ENCODE results near the gene RNF31. TPM values are rescaled to one million over a fixed set of nuclear protein-coding genes. Genes with fewer than 3 reads are reported as not detected.

RNF31 gene
- total and polyA plus RNA-seq, 4 experiments from 2014 or later, result 44.3 to 113 (median 91.8) TPM

DNA sequence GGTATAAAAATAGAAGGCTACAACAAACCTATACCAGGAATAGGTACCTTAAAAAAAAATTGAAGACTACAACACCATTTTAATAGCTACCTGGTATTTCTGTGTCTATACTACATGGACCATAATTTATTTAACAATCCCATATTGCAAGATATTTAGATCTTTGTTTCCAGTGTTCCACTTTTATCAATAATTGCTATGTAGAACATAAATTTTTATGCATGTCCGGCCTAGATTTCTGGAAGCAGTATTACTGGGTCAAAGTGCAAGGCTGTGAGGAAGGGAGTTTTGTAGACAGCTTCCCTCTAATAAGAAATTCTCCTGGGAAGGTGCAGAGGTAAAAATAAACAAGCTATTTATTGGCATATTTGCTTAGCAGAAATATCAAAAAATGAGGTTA is 36.8 kb upstream of the RNF31 start:
- Mint-ChIP-seq H3K27me3 (no peaks in the 10 kb centered on the region), H3K4me1 (peaks cover 11 to 36% (median 17%) of the 10 kb centered on the region in 4 donors), H3K4me3 (no peak overlapping the region), H3K36me3 (peaks cover 0 to 15% of the 10 kb centered on the region in 2 donors), H3K27ac (peak overlapping the region in 2 of 7 donors; percentile 16 to 70), H3K9me3 (peaks cover 0 to 2% (median 0%) of the 10 kb centered on the region in 8 donors)
- Histone ChIP-seq H3K4me3 (ENCODE audit: low read length in 2 of 2) (no peak overlapping the region), H3K27ac (ENCODE audit: low read depth, low read length) (no peak overlapping the region), H3K4me1 (ENCODE audit: insufficient read depth, low read length) (peaks cover 22% of the 10 kb centered on the region), H3K9me3 (ENCODE audit: control insufficient read depth in 1 of 2, low read length in 2 of 2) (no peaks in the 10 kb centered on the region), H3K27me3 (ENCODE audit: insufficient read depth, low read length) (no peaks in the 10 kb centered on the region), H3K36me3 (ENCODE audit: insufficient read depth, low read length) (no peaks in the 10 kb centered on the region)
- POLR2A ChIA-PET (ENCODE audit: partially characterized antibody), result interaction anchor here (1.0 to 8.4 kb wide), 12 partner anchors 17 to 125 kb away, joined by 3 to 137 read pairs (median 6); partner anchors contain the start of genes CARMIL3, EMC9, IRF9 and PCK2
- intact Hi-C loops (cut with micrococcal nuclease), result loop anchor here (10.0 kb wide), 1 partner anchor 646 kb away; the partner anchor contains the start of gene NGDN
- no peak for DNase-seq
- CTCF ChIA-PET (ENCODE audit: partially characterized antibody), result interaction anchor here (0.6 to 11.5 kb wide), 14 partner anchors 15 to 327 kb away, joined by 3 to 412 read pairs (median 12); partner anchors contain the start of genes CARMIL3, EMC9, IRF9 and PCK2

DNA sequence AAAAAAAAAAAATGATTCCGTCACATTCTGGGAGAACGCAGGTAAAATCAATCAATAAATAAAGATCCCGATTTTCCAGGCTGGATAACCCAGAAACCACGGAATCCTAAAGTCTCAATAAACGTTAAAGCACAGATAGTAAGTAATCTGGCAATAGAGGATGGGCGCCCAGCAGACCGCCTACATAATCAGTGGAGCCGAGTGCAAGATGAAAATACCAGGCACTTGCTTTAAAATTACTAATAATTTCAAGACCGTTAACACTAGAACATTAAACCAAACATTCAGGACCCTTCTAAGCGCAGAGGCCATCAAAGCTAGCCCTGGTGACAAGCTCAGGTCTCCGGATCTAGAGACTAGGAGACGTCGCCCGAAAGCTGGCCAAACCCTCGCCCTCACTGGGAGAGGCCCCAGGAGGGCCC is 33.9 kb upstream of the RNF31 start:
- DNase-seq, result no peak
- Histone ChIP-seq H3K4me3 (ENCODE audit: low read length in 2 of 2) (peak overlapping the region; percentile 97), H3K4me1 (ENCODE audit: insufficient read depth, low read length) (peaks cover 41% of the 10 kb centered on the region), H3K9me3 (ENCODE audit: control insufficient read depth in 1 of 2, low read length in 2 of 2) (no peaks in the 10 kb centered on the region), H3K27ac (ENCODE audit: low read depth, low read length) (peak overlapping the region; percentile 98), H3K27me3 (ENCODE audit: insufficient read depth, low read length) (no peaks in the 10 kb centered on the region), H3K36me3 (ENCODE audit: insufficient read depth, low read length) (peaks cover 13% of the 10 kb centered on the region)
- peak overlapping the region; percentile 98 to 100 (median 99) for H3K27ac Mint-ChIP-seq
- intact Hi-C loops (cut with micrococcal nuclease), result loop anchor here (10.0 kb wide), 1 partner anchor 649 kb away; the partner anchor contains the start of gene NGDN
- peaks cover 22 to 45% (median 33%) of the 10 kb centered on the region in 4 donors for H3K4me1 Mint-ChIP-seq
- POLR2A ChIA-PET (ENCODE audit: partially characterized antibody), result interaction anchor here (0.8 to 9.6 kb wide), 30 partner anchors 8 to 827 kb away, joined by 3 to 347 read pairs (median 12); partner anchors contain the start of genes CARMIL3, CBLN3, CHMP4A and CIDEB
- H3K9me3 Mint-ChIP-seq, result peaks cover 0 to 2% (median 0%) of the 10 kb centered on the region in 8 donors
- H3K27me3 Mint-ChIP-seq, result no peaks in the 10 kb centered on the region
- H3K4me3 Mint-ChIP-seq, result peak overlapping the region; percentile 95 to 99 (median 98)
- CTCF ChIA-PET (ENCODE audit: partially characterized antibody), result interaction anchor here (0.7 to 5.4 kb wide), 13 partner anchors 10 to 318 kb away, joined by 3 to 43 read pairs (median 6); partner anchors contain the start of genes IRF9, MDP1, PCK2 and PSME1
- H3K36me3 Mint-ChIP-seq, result peaks cover 15 to 36% of the 10 kb centered on the region in 2 donors

DNA sequence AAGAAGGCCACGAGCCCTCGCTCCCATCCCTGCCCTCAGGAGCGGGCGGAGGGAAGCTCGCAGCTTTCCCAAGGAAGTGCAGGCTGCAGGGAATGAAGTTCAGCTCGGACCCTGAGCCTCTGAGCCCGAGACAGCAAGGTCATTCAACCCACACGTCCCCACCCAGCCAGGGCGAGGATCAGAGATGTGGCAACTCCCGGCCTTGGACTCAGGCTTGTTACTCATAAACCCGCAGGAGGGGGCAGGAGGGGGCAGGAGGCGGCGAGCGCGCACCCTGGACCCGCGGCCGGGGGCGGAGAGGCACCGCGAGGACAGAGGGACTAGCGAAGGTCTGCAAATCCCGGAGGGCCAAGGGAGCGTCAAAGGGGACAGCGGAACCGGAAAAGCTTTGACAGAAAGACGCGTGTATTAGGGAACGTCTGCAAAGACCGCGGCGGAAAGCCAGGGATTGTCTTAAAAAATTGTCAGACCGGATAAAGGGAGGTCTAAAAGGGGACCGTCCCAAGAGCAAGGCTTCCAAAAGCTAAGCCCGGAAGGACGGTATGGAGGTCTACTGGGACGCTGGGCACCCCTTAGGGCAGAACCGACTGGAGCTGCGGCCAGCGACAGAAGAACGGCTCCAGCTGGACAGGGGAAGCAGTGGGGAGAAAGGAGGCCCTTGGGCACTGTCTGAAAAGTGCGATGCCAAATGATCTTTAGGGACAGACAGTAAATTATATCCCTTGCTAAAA is 33.3 kb upstream of the RNF31 start:
- Mint-ChIP-seq H3K4me3 (peak overlapping the region; percentile 95 to 99 (median 98)), H3K36me3 (peaks cover 21 to 42% of the 10 kb centered on the region in 2 donors), H3K4me1 (peaks cover 19 to 45% (median 29%) of the 10 kb centered on the region in 4 donors), H3K9me3 (peaks cover 0 to 2% (median 0%) of the 10 kb centered on the region in 8 donors), H3K27ac (peak overlapping the region; percentile 98 to 100 (median 99)), H3K27me3 (no peaks in the 10 kb centered on the region)
- no peaks in the 10 kb centered on the region for H3K27me3 ChIP-seq (ENCODE audit: insufficient read depth, low read length)
- peak overlapping the region; percentile 97 for H3K4me3 ChIP-seq (ENCODE audit: low read length in 2 of 2)
- peaks cover 19% of the 10 kb centered on the region for H3K36me3 ChIP-seq (ENCODE audit: insufficient read depth, low read length)
- DNase-seq, result peak in 4 of 5 donors; percentile 86 to 91 (median 88)
- peaks cover 35% of the 10 kb centered on the region for H3K4me1 ChIP-seq (ENCODE audit: insufficient read depth, low read length)
- intact Hi-C loops (cut with micrococcal nuclease), result loop anchor here (1.0 to 10.0 kb wide), 12 partner anchors 20 to 649 kb away; partner anchors contain the start of genes CHMP4A, DHRS1, EMC9 and GMPR2
- H3K27ac ChIP-seq (ENCODE audit: low read depth, low read length), result peak overlapping the region; percentile 98
- CTCF ChIA-PET (ENCODE audit: partially characterized antibody), result interaction anchor here (0.7 to 5.4 kb wide), 19 partner anchors 10 to 318 kb away, joined by 3 to 43 read pairs (median 6); partner anchors contain the start of genes EMC9, IRF9, MDP1 and PCK2
- POLR2A ChIA-PET (ENCODE audit: partially characterized antibody), result interaction anchor here (0.8 to 9.6 kb wide), 44 partner anchors 9 to 828 kb away, joined by 3 to 347 read pairs (median 5); partner anchors contain the start of genes CARMIL3, CBLN3, CHMP4A and CIDEB
- no peaks in the 10 kb centered on the region for H3K9me3 ChIP-seq (ENCODE audit: control insufficient read depth in 1 of 2, low read length in 2 of 2)

DNA sequence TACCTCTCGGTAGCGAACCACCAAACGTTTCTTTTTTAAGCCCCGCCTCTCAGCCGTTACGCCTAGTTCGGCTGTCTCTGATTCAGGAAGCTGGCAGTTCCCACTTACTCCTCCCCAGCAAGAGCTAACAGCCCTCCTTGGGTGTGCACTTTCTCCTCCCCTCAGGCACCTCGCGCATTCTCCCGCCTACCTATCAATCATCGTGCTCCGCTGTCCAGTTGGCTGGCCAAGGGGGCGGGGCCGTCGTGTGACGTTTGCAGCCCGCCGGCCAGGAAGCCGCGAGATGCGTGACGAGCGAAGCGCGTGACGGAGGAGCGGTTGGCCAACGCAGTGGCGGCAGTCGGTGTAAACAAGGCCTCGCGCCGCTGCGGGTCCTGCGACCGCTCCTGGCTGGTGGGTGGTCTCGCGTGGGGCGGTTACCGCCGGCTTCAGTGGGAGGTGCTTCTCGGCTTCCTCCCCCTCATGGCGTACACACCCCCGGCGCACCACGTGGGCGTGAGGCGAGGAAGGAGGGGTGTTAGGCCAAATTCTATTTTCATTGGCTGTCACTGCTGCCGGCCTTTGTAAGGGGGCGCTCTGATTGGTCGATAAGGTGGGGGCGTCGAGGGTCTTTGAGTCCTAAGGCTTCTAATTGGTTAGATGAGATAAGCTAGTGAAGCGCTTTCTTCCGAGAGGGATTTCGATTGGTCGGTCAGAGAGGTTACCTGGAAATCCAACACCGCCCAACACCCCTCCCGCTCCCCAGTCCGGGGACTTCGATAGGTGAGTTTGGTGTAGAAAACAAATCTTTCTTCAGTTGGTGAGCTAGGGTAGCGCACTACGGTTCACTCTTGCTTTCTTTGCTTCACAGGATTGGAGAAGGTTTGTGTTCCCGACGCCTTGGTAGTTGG is 32.5 kb upstream of the RNF31 start, which contains the start of the genes DCAF11 and NRL:
DCAF11 (plus strand) TSS at position 246 of the 890 bp plus-strand sequence. CDS start 818 bp downstream, outside the sequence.
NRL (minus strand) TSS at position 418 of the 890 bp plus-strand sequence. CDS start 32,101 bp downstream, outside the sequence.
- peak; percentile 100 for DNase-seq
- Histone ChIP-seq H3K36me3 (ENCODE audit: insufficient read depth, low read length) (peaks cover 27% of the 10 kb centered on the region), H3K9me3 (ENCODE audit: control insufficient read depth in 1 of 2, low read length in 2 of 2) (no peaks in the 10 kb centered on the region), H3K4me1 (ENCODE audit: insufficient read depth, low read length) (peaks cover 29% of the 10 kb centered on the region), H3K4me3 (ENCODE audit: low read length in 2 of 2) (peak within 1 kb of the TSS; percentile 97 to 98), H3K27ac (ENCODE audit: low read depth, low read length) (peak within 1 kb of the TSS; percentile 98), H3K27me3 (ENCODE audit: insufficient read depth, low read length) (no peaks in the 10 kb centered on the region)
- Mint-ChIP-seq H3K9me3 (peaks cover 0 to 2% (median 0%) of the 10 kb centered on the region in 8 donors), H3K36me3 (peaks cover 29 to 50% of the 10 kb centered on the region in 2 donors), H3K4me1 (peaks cover 19 to 44% (median 30%) of the 10 kb centered on the region in 4 donors), H3K27ac (peak within 1 kb of the TSS; percentile 98 to 100 (median 99)), H3K27me3 (no peaks in the 10 kb centered on the region), H3K4me3 (peak within 1 kb of the TSS; percentile 95 to 99 (median 98))
- intact Hi-C loops (cut with micrococcal nuclease), result loop anchor here (1.0 to 10.0 kb wide), 12 partner anchors 20 to 650 kb away; partner anchors contain the start of genes CHMP4A, DHRS1, EMC9 and GMPR2
- ChIA-PET CTCF (ENCODE audit: partially characterized antibody) (interaction anchor here (0.9 to 5.4 kb wide), 17 partner anchors 18 to 317 kb away, joined by 3 to 43 read pairs (median 6); partner anchors contain the start of genes EMC9, IRF9, MDP1 and PCK2), POLR2A (ENCODE audit: partially characterized antibody) (interaction anchor here (0.6 to 9.6 kb wide), 49 partner anchors 9 to 828 kb away, joined by 3 to 347 read pairs (median 5); partner anchors contain the start of genes CARMIL3, CBLN3, CHMP4A and CIDEB)

DNA sequence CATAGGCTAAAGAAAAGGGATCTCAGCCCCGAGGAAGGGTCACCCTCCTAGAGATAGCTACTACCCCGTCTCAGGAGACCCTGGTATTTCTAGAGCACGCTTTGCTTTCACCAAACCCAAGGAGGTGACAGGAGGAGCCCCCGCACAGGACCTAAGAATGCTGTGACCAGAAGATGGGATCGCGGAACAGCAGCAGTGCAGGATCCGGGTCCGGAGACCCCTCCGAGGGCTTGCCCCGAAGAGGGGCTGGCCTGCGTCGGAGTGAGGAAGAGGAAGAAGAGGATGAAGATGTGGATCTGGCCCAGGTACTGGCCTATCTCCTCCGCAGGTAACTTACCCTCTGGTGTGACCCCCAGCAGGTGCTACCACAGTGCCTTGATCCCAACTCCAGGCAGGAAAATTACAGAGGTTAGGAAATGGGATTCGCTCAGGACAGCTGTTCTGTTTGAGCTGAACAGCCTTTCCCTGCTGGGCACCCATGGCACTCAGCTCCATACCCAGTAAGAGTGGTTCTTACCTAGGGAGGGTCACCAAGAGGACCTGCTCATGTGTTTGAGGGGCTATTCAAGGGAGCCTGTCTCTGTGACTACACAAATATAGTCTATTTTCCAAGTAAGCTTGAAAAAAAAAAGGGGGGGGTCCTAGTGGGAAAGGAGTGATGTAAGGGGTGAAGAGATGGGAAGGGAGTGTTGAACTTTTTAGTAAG is 31.7 kb upstream of the RNF31 start:
- CTCF ChIA-PET (ENCODE audit: partially characterized antibody), result interaction anchor here (1.2 to 5.4 kb wide), 13 partner anchors 12 to 193 kb away, joined by 3 to 43 read pairs (median 9); partner anchors contain the start of genes IRF9, MDP1, PCK2 and PSME1

More for the DNA sequence above, 31.7 kb upstream of the RNF31 start:
- Histone ChIP-seq H3K27ac (ENCODE audit: low read depth, low read length) (peak overlapping the region; percentile 98), H3K4me3 (ENCODE audit: low read length in 2 of 2) (peak overlapping the region; percentile 97 to 98), H3K4me1 (ENCODE audit: insufficient read depth, low read length) (peaks cover 29% of the 10 kb centered on the region), H3K36me3 (ENCODE audit: insufficient read depth, low read length) (peaks cover 31% of the 10 kb centered on the region), H3K27me3 (ENCODE audit: insufficient read depth, low read length) (no peaks in the 10 kb centered on the region), H3K9me3 (ENCODE audit: control insufficient read depth in 1 of 2, low read length in 2 of 2) (no peaks in the 10 kb centered on the region)
- Mint-ChIP-seq H3K9me3 (peaks cover 0 to 2% (median 0%) of the 10 kb centered on the region in 8 donors), H3K36me3 (peaks cover 30 to 52% of the 10 kb centered on the region in 2 donors), H3K4me1 (peaks cover 19 to 44% (median 30%) of the 10 kb centered on the region in 4 donors), H3K27me3 (no peaks in the 10 kb centered on the region), H3K4me3 (peak overlapping the region; percentile 95 to 99 (median 98)), H3K27ac (peak overlapping the region; percentile 98 to 100 (median 99))
- DNase-seq, result no peak
- intact Hi-C loops (cut with micrococcal nuclease), result loop anchor here (2.0 to 10.0 kb wide), 2 partner anchors 97 to 651 kb away; partner anchors contain the start of genes CHMP4A and NGDN
- POLR2A ChIA-PET (ENCODE audit: partially characterized antibody), result interaction anchor here (0.6 to 9.6 kb wide), 28 partner anchors 9 to 321 kb away, joined by 3 to 347 read pairs (median 11); partner anchors contain the start of genes CARMIL3, CBLN3, CHMP4A and CIDEB
